GM19468 (cell line): Measurements from ENCODE around the gene MACROD2.

Experiments used
- ATAC-seq: cut with Tn5 transposase; IDR thresholded peaks from one replicate; pipeline ENCODE4 v1.9.1; 2021; ENCODE audit warnings: mild to moderate bottlenecking, moderate library complexity, moderate number of reproducible peaks; ENCODE audit not compliant: unreplicated experiment; ENCODE audit errors: extremely low read depth

MACROD2 gene

GRCh38 chr20:15656124-15656523, 1660.8 kb downstream of the MACROD2 start:
- ATAC-seq, result no peak

- ATAC-seq, result no peak
These were observed 1663.0 kb downstream of the MACROD2 start for GRCh38 chr20:15658295-15658694.

- no peak for ATAC-seq
These were observed 1677.9 kb downstream of the MACROD2 start for GRCh38 chr20:15673206-15673605.

GRCh38 chr20:15674253-15675060, 1679.1 kb downstream of the MACROD2 start:
- no peak for ATAC-seq

GRCh38 chr20:15675061-15675514, 1679.8 kb downstream of the MACROD2 start:
- no peak for ATAC-seq

- no peak for ATAC-seq
These were observed 1680.6 kb downstream of the MACROD2 start for GRCh38 chr20:15675813-15676484.

GRCh38 chr20:15676815-15677214, 1681.5 kb downstream of the MACROD2 start:
- no peak for ATAC-seq

- no peak for ATAC-seq
These were observed 1687.4 kb downstream of the MACROD2 start for GRCh38 chr20:15682690-15683089.

- ATAC-seq, result no peak
These were observed 1697.3 kb downstream of the MACROD2 start for GRCh38 chr20:15692570-15692969.

GRCh38 chr20:15699431-15700146, 1704.3 kb downstream of the MACROD2 start:
- ATAC-seq, result no peak

GRCh38 chr20:15700147-15700765, 1704.9 kb downstream of the MACROD2 start:
- ATAC-seq, result no peak

GRCh38 chr20:15702161-15702560, 1706.8 kb downstream of the MACROD2 start:
- no peak for ATAC-seq

- no peak for ATAC-seq
These were observed 1708.0 kb downstream of the MACROD2 start for GRCh38 chr20:15703171-15703911.

GRCh38 chr20:15705975-15706374, 1710.7 kb downstream of the MACROD2 start:
- no peak for ATAC-seq

- ATAC-seq, result no peak
These were observed 1711.4 kb downstream of the MACROD2 start for GRCh38 chr20:15706719-15707118.

GRCh38 chr20:15708984-15709598, 1713.8 kb downstream of the MACROD2 start:
- ATAC-seq, result peak; percentile 63

GRCh38 chr20:15710636-15711035, 1715.3 kb downstream of the MACROD2 start:
- no peak for ATAC-seq

GRCh38 chr20:15711177-15711576, 1715.9 kb downstream of the MACROD2 start:
- ATAC-seq, result no peak

GRCh38 chr20:15716256-15716655, 1720.9 kb downstream of the MACROD2 start:
- ATAC-seq, result no peak
